Body of pancreas (tissue), 4 donors: ENCODE data around the gene MAP7D1.

ENCODE experiments used
- CTCF ChIP-seq, 7 experiments: fragments of 450-650 bp in 4 of 7; fragments of 200-600 bp in 3 of 7; sonication (generic) in 3 of 7; IDR thresholded peaks; one replicate each; pipeline ENCODE4 v1.5.1; 2016 to 2019; ENCODE audit warnings: antibody characterized with exemption in 7 of 7
- POLR2A ChIP-seq, 3 donors: fragments of 450-650 bp; IDR thresholded peaks; one replicate each; pipeline ENCODE4 v1.6.1; 2016; ENCODE audit warnings: antibody characterized with exemption in 3 of 3, mild to moderate bottlenecking in 2 of 3

- TF ChIP-seq CTCF (IDR thresholded peaks at IDR 0.05): no peak
- TF ChIP-seq POLR2A (IDR thresholded peaks at IDR 0.05): peak; percentile 61 to 95 (median 94)
These were observed at the start of gene MAP7D1 for GRCh38 chr1:36155408-36156328.
